ENCODE data around the gene MADCAM1.
"Not testable (repeated sequence)": the region's sequence is repeated elsewhere in the genome, so short reads cannot be mapped to it uniquely, and the experiment has no call there.

The MADCAM1 gene

DNA sequence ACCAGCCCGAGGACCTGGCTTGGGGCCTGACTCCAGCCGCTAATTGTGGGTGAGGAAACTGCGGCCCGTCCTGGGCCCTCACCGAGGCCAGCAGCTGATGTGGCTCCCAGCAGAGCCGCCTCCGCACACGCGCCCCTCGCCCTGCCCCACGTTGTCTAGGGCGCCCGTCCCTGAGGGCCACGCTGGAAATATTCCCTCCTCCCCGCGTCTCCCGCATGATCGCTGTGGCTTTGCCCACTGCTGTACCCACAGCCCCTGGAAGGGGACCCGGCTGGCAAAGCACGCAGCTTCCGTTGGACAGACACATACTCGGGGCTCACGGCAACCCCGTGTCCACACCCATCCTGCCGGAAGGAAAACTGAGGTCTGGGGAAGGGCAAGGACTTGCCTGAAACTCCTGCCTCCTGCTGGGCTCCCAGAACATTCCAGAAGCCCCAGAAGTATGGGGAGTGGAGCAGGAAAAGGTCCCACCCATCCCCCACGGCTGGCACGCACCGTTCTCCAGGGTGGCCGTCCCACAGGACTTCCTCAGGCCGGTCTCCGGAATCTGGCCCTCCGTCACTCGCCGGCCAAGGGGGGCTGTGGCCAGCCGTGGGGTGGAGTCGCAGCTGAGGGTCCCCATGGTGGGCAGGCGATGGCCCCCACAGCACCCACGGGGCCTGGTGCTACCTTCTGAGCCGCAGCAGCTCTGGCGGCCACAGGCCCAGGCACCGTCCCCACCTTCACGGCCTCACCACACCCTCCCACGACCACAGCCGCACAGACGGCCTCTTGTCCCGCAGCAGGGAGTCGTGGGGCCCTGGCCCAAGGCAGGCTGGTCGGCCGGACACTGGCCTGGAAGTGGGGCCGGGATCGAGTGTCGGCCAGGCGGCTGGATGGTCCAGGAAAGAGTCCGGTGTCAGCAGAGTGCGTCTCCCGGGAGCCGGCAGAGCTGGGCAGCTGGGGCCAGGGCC lies 21.9 kb upstream of the MADCAM1 start:
- no peak for DNase-seq (ENCODE audit: low spot score)
- TF ChIP-seq, protein P1, sequence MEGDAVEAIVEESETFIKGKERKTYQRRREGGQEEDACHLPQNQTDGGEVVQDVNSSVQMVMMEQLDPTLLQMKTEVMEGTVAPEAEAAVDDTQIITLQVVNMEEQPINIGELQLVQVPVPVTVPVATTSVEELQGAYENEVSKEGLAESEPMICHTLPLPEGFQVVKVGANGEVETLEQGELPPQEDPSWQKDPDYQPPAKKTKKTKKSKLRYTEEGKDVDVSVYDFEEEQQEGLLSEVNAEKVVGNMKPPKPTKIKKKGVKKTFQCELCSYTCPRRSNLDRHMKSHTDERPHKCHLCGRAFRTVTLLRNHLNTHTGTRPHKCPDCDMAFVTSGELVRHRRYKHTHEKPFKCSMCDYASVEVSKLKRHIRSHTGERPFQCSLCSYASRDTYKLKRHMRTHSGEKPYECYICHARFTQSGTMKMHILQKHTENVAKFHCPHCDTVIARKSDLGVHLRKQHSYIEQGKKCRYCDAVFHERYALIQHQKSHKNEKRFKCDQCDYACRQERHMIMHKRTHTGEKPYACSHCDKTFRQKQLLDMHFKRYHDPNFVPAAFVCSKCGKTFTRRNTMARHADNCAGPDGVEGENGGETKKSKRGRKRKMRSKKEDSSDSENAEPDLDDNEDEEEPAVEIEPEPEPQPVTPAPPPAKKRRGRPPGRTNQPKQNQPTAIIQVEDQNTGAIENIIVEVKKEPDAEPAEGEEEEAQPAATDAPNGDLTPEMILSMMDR (IDR thresholded peaks at IDR 0.05; ENCODE audit: extremely low read depth, insufficient read depth, missing control alignments) = no peak
- in situ Hi-C loops (cut with MboI; ENCODE audit: low pct_unique_long_range_greater_than_20kb, low sequenced_read_pairs, unreplicated experiment) = no loop called here

DNA sequence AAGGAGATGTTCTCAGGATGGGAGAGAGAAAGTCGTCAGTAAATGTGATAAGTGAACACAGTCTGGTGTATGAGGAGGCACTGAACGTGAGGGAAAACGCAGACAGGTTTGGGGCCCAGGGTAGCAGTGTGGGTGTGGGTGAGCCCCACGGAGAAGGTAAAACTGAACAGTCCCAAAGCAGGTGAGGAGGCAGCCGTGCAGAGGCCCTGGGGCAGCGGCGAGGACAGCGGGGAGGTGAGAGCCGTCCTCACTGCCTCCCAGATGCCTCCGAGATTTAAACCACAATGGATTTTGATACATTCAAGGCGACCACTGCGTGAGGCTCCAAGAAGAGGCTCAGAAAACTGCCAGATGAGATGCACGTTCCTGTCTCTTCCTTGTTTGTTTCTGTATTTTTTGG lies 20.9 kb upstream of the MADCAM1 start:
- TF ChIP-seq, protein P1 (IDR thresholded peaks at IDR 0.05; ENCODE audit: extremely low read depth, insufficient read depth, missing control alignments) = no peak
- in situ Hi-C loops (cut with MboI; ENCODE audit: low pct_unique_long_range_greater_than_20kb, low sequenced_read_pairs, unreplicated experiment) = no loop called here
- DNase-seq (ENCODE audit: low spot score) = no peak

DNA sequence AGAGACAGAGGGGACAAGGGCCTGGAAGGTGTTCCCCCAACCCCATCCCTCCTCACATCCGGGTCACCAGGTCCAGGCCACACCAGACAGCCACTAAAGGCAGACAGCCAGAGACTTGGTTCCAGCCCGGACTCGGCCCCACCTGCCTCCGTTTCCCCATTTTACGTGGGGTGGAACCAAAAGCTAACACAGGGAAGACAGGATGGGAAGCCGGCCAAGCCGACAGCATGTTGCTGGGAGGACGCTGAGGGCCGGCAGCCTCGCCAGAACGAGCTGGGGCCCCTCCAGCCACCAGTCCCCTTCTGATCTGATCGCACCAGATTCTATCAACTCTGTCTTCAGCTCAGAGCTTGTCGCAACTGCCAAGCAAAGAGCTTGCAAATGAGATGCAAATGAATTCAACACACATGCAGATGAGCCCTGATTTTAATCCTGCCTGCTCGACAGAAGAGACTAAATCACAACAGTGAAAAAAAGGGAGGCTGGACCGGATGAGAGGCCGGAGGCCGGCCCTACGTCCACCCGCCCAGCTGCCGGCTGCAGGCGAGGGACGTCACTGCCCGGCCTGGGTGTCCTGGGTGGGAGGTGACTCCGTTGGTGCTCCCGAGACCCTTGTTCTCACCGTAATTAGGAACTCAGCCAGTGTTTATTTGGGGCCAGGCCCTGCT lies 17.9 kb upstream of the MADCAM1 start:
- DNase-seq (ENCODE audit: low spot score) = no peak
- in situ Hi-C loops (cut with MboI; ENCODE audit: low pct_unique_long_range_greater_than_20kb, low sequenced_read_pairs, unreplicated experiment) = no loop called here

DNA sequence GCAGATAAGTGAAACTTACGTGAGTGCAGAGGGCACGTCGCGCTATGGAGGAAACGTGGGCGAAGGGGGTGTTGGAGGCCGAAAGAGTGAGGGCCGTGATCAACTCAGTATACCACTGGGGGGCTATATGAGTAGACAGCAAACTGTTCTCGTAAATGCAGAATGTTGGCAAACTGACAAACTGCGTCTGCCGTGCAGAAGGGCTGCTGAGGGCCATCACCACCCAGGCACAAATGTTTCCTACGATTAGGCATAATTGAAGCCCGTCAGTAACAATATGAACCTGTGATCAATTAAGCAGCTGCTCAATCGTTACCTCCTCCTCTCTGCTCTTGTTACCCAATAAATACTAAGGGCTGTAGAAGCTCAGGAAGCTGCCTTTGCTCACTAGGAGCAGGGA lies 17.3 kb upstream of the MADCAM1 start:
- no peak for DNase-seq (ENCODE audit: low spot score)
- in situ Hi-C loops (cut with MboI; ENCODE audit: low pct_unique_long_range_greater_than_20kb, low sequenced_read_pairs, unreplicated experiment) = no loop called here
- TF ChIP-seq, protein P1 (IDR thresholded peaks at IDR 0.05; ENCODE audit: extremely low read depth, insufficient read depth, missing control alignments) = no peak

More for the DNA sequence above, 17.9 kb upstream of the MADCAM1 start:
- TF ChIP-seq, protein P1 (IDR thresholded peaks at IDR 0.05; ENCODE audit: extremely low read depth, insufficient read depth, missing control alignments) = no peak

DNA sequence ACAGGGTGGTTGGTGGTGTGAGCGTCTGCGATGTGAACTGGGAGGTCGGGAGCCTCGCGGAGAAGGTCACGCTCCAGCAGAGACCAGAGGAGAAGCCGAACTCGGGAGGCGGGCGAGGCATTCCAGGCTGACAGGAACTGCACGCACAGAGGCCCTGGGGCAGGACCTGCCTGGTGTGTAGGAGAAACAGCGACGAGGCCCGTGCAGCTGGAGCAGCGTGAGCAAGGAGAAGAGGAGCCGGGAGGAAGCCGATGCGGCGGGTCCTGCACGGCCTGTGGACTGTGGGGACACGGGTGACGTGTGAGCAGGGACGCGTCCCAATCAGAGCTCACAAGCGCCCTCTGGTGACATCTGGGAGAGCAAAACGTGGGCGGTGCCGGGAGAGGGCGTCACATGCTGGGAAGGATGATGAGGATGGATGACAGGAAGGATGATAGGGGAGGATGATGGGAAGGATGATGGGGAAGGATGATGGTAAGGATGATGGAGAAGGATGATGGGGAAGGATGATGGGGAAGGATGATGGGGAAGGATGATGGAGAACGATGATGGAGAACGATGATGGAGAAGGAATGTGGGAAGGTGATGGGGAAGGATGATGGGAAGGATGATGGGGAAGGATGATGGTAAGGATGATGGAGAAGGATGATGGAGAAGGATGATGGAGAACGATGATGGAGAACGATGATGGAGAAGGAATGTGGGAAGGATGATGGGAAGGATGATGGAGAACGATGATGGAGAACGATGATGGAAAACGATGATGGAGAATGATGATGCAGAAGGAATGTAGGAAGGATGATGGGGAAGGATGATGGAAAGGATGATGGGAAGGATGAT lies 16.1 kb upstream of the MADCAM1 start:
- TF ChIP-seq, protein P1 (IDR thresholded peaks at IDR 0.05; ENCODE audit: extremely low read depth, insufficient read depth, missing control alignments) = peak; percentile 13
- no peak for DNase-seq (ENCODE audit: low spot score)
- in situ Hi-C loops (cut with MboI; ENCODE audit: low pct_unique_long_range_greater_than_20kb, low sequenced_read_pairs, unreplicated experiment) = no loop called here

DNA sequence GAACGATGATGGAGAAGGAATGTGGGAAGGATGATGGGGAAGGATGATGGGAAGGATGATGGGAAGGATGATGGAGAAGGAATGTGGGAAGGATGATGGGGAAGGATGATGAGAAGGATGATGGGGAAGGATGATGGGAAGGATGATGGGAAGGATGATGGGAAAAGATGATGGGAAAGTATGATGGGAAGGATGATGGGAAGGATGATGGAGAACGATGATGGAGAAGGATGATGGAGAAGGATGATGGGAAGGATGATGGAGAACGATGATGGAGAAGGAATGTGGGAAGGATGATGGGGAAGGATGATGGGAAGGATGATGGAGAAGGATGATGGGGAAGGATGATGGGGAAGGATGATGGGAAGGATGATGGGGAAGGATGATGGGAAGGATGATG lies 15.2 kb upstream of the MADCAM1 start:
- DNase-seq (ENCODE audit: low spot score); in situ Hi-C loops (cut with MboI; ENCODE audit: low pct_unique_long_range_greater_than_20kb, low sequenced_read_pairs, unreplicated experiment): not testable (repeated sequence)
